K562 (cell line): Measurements from ENCODE around the gene MKLN1. TPM values are rescaled to one million over a fixed set of nuclear protein-coding genes. Genes with fewer than 3 reads are reported as not detected.

Experiments used
- ATAC-seq: fragments of 200-7000 bp; cut with Tn5 transposase; 3 replicates; pipeline ENCODE4 v1.9.1; 2020; ENCODE audit warnings: moderate library complexity
- BruUV-seq: library from RNA; stranded (reverse); fragments of 400-500 nt; replicated peaks from 2 replicates; lab custom pipeline; 2021; lab: Mats Ljungman, UMichigan
- CTCF ChIA-PET: fragments of 300-600 bp; formaldehyde crosslinking; extraction: SDS; loops from one replicate; lab custom pipeline; 2021; ENCODE audit warnings: low intra/inter-chr PET ratio; lab: Yijun Ruan, JAX
- POLR2A ChIA-PET: fragments of 300-600, 350-650 bp; sonication (Branson Sonifier 250); formaldehyde crosslinking; extraction: SDS; loops from one replicate; lab custom pipeline; 2021; ENCODE audit warnings: antibody characterized with exemption, inconsistent platforms; lab: Yijun Ruan, JAX
- DNase-seq, 4 experiments: peaks; one replicate each; pipeline versions ENCODE4 v3.0.0 to v3.0.0-alpha.2; 2011 to 2018; ENCODE audit warnings: low spot score in 3 of 4, mixed read lengths in 3 of 4; ENCODE audit errors: extremely low read depth in 1 of 4
- FAIRE-seq: peaks from 2 replicates; lab custom pipeline; 2011; peaks lifted over from hg19 to GRCh38; lab: Jason Lieb, UNC
- H2AFZ ChIP-seq: 2 replicates; pipeline ENCODE4 v1.6.0; 2011; ENCODE audit warnings: low read depth, low read length, control low read depth, inconsistent platforms
- H3K27ac ChIP-seq: fragments of 200-600 bp; 3 replicates; pipeline ENCODE4 v1.8.0; 2011; ENCODE audit warnings: low read depth, mild to moderate bottlenecking, control low read depth, inconsistent platforms, low read length, moderate library complexity, mixed read lengths; ENCODE audit errors: extremely low read depth
- H3K27me3 ChIP-seq, 2 experiments: fragments of 300-600 bp in 1 of 2; 2 replicates in 1 of 2; 3 replicates in 1 of 2; pipeline versions ENCODE4 v1.6.0 to v1.8.0; 2011; ENCODE audit warnings: inconsistent platforms in 2 of 2, low read length in 2 of 2, mild to moderate bottlenecking in 1 of 2, mixed read lengths in 1 of 2, moderate library complexity in 1 of 2; ENCODE audit not compliant: control insufficient read depth in 2 of 2, insufficient read depth in 2 of 2
- H3K36me3 ChIP-seq: fragments of 300-600 bp; 3 replicates; pipeline ENCODE4 v1.8.0; 2011; ENCODE audit warnings: mild to moderate bottlenecking, low read length, inconsistent platforms; ENCODE audit not compliant: control insufficient read depth, insufficient read depth
- H3K4me1 ChIP-seq, 2 experiments: fragments of 200-600 bp in 1 of 2; replicated peaks in 1 of 2; 2 replicates in 1 of 2; 3 replicates in 1 of 2; pipeline versions ENCODE4 v1.5.1 to v1.8.0; 2011; ENCODE audit warnings: inconsistent platforms in 2 of 2, low read length in 2 of 2, mild to moderate bottlenecking in 1 of 2, mixed read lengths in 1 of 2, moderate library complexity in 1 of 2; ENCODE audit not compliant: control insufficient read depth in 2 of 2, insufficient read depth in 2 of 2
- H3K4me2 ChIP-seq: 2 replicates; pipeline ENCODE4 v1.6.1; 2011; ENCODE audit warnings: low read length, control low read depth, inconsistent platforms, mixed read lengths; ENCODE audit not compliant: insufficient read depth
- H3K4me3 ChIP-seq: fragments of 200-600 bp; sonication (generic), shearing (Covaris generic); 2 replicates; pipeline ENCODE4 v1.5.1; 2016; ENCODE audit warnings: control low read depth, inconsistent platforms
- H3K79me2 ChIP-seq: fragments of 200-600 bp; 3 replicates; pipeline ENCODE4 v1.8.0; 2011; ENCODE audit warnings: low read length, inconsistent platforms; ENCODE audit not compliant: control insufficient read depth, insufficient read depth
- H3K9ac ChIP-seq, 2 experiments: 2 replicates each; pipeline versions ENCODE4 v1.6.0 to v1.6.1; 2011; ENCODE audit warnings: low read depth in 2 of 2, low read length in 2 of 2, control low read depth in 1 of 2, inconsistent platforms in 1 of 2, mild to moderate bottlenecking in 1 of 2, mixed read lengths in 1 of 2; ENCODE audit not compliant: insufficient read depth in 1 of 2
- H3K9me1 ChIP-seq: one replicate; pipeline ENCODE4 v1.6.0; 2011; ENCODE audit warnings: inconsistent platforms, mild to moderate bottlenecking, low read length, moderate library complexity; ENCODE audit not compliant: control insufficient read depth, insufficient read depth
- H3K9me3 ChIP-seq: replicated peaks from 2 replicates; pipeline ENCODE4 v1.5.1; 2011; ENCODE audit warnings: low read depth, low read length, inconsistent platforms; ENCODE audit not compliant: control insufficient read depth, insufficient read depth
- H4K20me1 ChIP-seq: replicated peaks from 2 replicates; pipeline ENCODE4 v1.6.1; 2011; ENCODE audit warnings: low read length, inconsistent platforms, mixed read lengths; ENCODE audit not compliant: control insufficient read depth, insufficient read depth
- BRD9 ChIP-seq: fragments of 450-650 bp; IDR thresholded peaks from 2 replicates; pipeline ENCODE4 v1.6.1; 2018; ENCODE audit warnings: low read depth; ENCODE audit not compliant: partially characterized antibody
- C11orf30 ChIP-seq: fragments of 450-650 bp; IDR thresholded peaks from 2 replicates; pipeline ENCODE4 v1.6.1; 2016; ENCODE audit warnings: low read depth, mild to moderate bottlenecking
- HMGN3 ChIP-seq: IDR thresholded peaks from 2 replicates; pipeline ENCODE4 v1.6.1; 2011; ENCODE audit warnings: borderline replicate concordance, low read depth, mild to moderate bottlenecking, mixed read lengths, low read length; ENCODE audit not compliant: insufficient read length; ENCODE audit errors: extremely low read depth
- LEF1 ChIP-seq: fragments of 450-650 bp; IDR thresholded peaks from 2 replicates; pipeline ENCODE4 v1.6.1; 2016; ENCODE audit warnings: mild to moderate bottlenecking
- MTF1 ChIP-seq: fragments of 250-450 bp; sonication (Bioruptor Pico); IDR thresholded peaks from 2 replicates; pipeline ENCODE4 v1.9.0; 2021; ENCODE audit warnings: moderate library complexity, mild to moderate bottlenecking, inconsistent platforms, borderline replicate concordance
- PHB ChIP-seq: fragments of 250-450 bp; sonication (Bioruptor Pico); IDR thresholded peaks from 2 replicates; pipeline ENCODE4 v1.5.0; 2021
- RAD21 ChIP-seq, 2 experiments: fragments of 250-450 bp in 1 of 2; fragments of 450-650 bp in 1 of 2; sonication (Bioruptor Pico) in 1 of 2; formaldehyde crosslinking in 1 of 2; IDR thresholded peaks in 1 of 2; conservative IDR thresholded peaks in 1 of 2; 2 replicates each; pipeline versions ENCODE4 v1.4.0 to v1.8.0; 2020 to 2022; ENCODE audit warnings: mild to moderate bottlenecking in 2 of 2, moderate library complexity in 1 of 2
- SAFB ChIP-seq: fragments of 200-400 bp; formaldehyde crosslinking; IDR thresholded peaks from 2 replicates; pipeline ENCODE4 v1.6.1; 2017; ENCODE audit warnings: low read depth, low read length, borderline replicate concordance
- STAT5A ChIP-seq: IDR thresholded peaks from 2 replicates; pipeline ENCODE4 v1.6.1; 2012; ENCODE audit warnings: low read length, inconsistent platforms, borderline replicate concordance
- TAF7 ChIP-seq: fragments of 450-650 bp; IDR thresholded peaks from 2 replicates; pipeline ENCODE4 v1.6.1; 2016; ENCODE audit warnings: missing genetic modification characterization, missing compliant biosample characterization
- ZNF586 ChIP-seq: fragments of 450-650 bp; formaldehyde crosslinking; conservative IDR thresholded peaks from 2 replicates; pipeline ENCODE4 v1.4.0; 2020; ENCODE audit warnings: mild to moderate bottlenecking, moderate library complexity
- WGBS: fragments of 100-300 bp; shearing (Covaris generic); methylation state at CpG from one replicate; pipeline ENCODE4 v1.1.6; 2016; ENCODE audit warnings: low coverage, mixed read lengths; ENCODE audit not compliant: insufficient coverage; ENCODE audit errors: missing lambda C conversion rate; 5-methylcytosine and 5-hydroxymethylcytosine counted together
- in situ Hi-C: fragments of 300-500 bp; cut with MboI; formaldehyde crosslinking; loops from 4 replicates; pipeline ENCODE4 v1.15.0; 2018; ENCODE audit warnings: inconsistent platforms, mixed read lengths
- intact Hi-C: fragments of 100-400 bp; cut with micrococcal nuclease; formaldehyde crosslinking; loops from 2 replicates; pipeline ENCODE4 v1.14.2; 2022
- polyA plus RNA-seq, 8 experiments: library from polyadenylated mRNA; depleted of rRNA in 4 of 8; stranded (reverse) in 5 of 8; unstranded in 3 of 8; fragments of >200 nt; fragmentation: Nextera tagmentation in 2 of 8; fragmentation: Illumina TruSeq in 1 of 8; extraction: Ambion mirVana in 2 of 8; extraction: Trizol in 1 of 8; gene quantifications; 2 replicates each; pipeline versions ENCODE4 v1.2.1 to v1.2.3, GENCODE V29; 2011 to 2014; ENCODE audit warnings: inconsistent platforms in 1 of 8, missing spikeins in 1 of 8
- total RNA-seq, 7 experiments: library from RNA; depleted of rRNA in 6 of 7; stranded (reverse); fragments of >200 nt in 6 of 7; fragmentation: Illumina TruSeq in 2 of 7; extraction: Trizol in 2 of 7; gene quantifications; 2 replicates each; pipeline versions ENCODE4 v1.2.1 to v1.2.3, GENCODE V29; 2011 to 2021; ENCODE audit warnings: low replicate concordance in 1 of 7
- TF ChIP-seq, protein P1 (sequence below), 3 experiments: IDR thresholded peaks in 2 of 3; conservative IDR thresholded peaks in 1 of 3; 2 replicates each; pipeline ENCODE4 v1.5.1; 2011 to 2012; ENCODE audit warnings: low read length in 3 of 3, mild to moderate bottlenecking in 3 of 3, control low read depth in 2 of 3, improper control_type of control experiment in 1 of 3, inconsistent platforms in 1 of 3, low read depth in 1 of 3, mixed read lengths in 1 of 3, moderate library complexity in 1 of 3; ENCODE audit not compliant: insufficient read depth in 2 of 3
- TF ChIP-seq, protein P2 (sequence below): fragments of 450-650 bp; formaldehyde crosslinking; IDR thresholded peaks from 2 replicates; pipeline ENCODE4 v1.4.0; 2020; ENCODE audit warnings: mild to moderate bottlenecking, moderate library complexity
- TF ChIP-seq, protein P3 (sequence below): fragments of 450-650 bp; IDR thresholded peaks from one replicate; pipeline ENCODE4 v1.6.1; 2018; ENCODE audit warnings: mild to moderate bottlenecking, moderate library complexity; ENCODE audit not compliant: partially characterized antibody
- TF ChIP-seq, protein P4 (sequence below), 2 experiments: IDR thresholded peaks; 2 replicates each; pipeline ENCODE4 v1.6.1; 2011; ENCODE audit warnings: borderline replicate concordance in 1 of 2, control low read depth in 1 of 2, low read depth in 1 of 2, low read length in 1 of 2, mild to moderate bottlenecking in 1 of 2, mixed read lengths in 1 of 2, moderate library complexity in 1 of 2; ENCODE audit not compliant: insufficient read depth in 1 of 2, insufficient read length in 1 of 2, poor library complexity in 1 of 2, severe bottlenecking in 1 of 2; ENCODE audit errors: extremely low read depth in 1 of 2

Gene MKLN1
- total and polyA plus RNA-seq, 9 of the 15 experiments (the other 6 are each of a cell fraction or from before 2014, with no cell fraction given) = 18.6 to 80.4 (median 56.0) TPM

DNA sequence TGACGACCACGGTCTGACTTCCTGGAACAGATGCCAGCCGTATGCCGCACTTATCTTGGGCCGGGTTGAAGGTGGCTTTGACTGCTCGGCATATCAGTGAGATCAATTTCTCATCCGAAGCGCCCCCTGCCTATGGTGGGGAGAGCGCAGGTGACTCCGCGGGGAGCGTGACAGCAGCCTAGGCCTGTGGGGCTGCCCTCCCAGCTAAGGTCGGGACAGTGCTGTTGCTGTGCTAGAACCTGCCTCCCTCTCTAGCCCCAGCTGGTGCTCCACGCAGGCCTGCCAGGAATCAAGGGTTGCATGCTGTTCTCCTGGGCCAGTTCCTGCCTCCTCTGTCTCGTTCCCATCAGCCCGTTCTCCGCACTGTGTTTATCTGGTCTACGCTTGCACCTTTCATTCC, 178.9 kb downstream of the MKLN1 start:
- H3K4me2 ChIP-seq = no peak overlapping the region
- intact Hi-C loops = loop anchor here (5.0 kb wide), 1 partner anchor 629 kb away; no protein-coding TSS in a partner anchor
- H3K79me2 ChIP-seq = no peaks in the 10 kb centered on the region
- ChIA-PET CTCF (interaction anchor here (1.1 to 2.1 kb wide), 2 partner anchors 147 to 148 kb away, joined by 5 to 31 read pairs; no protein-coding TSS in a partner anchor), POLR2A (no interaction called here)
- H3K4me3 ChIP-seq = no peak overlapping the region
- ATAC-seq = peak; percentile 28
- no peak overlapping the region for H3K27ac ChIP-seq
- 13% methylated on average over 18 of the region's 18 CpGs for WGBS
- peaks cover 2 to 12% of the 10 kb centered on the region in 2 experiments; a peak in 2 of 5 replicates for H3K4me1 ChIP-seq
- DNase-seq = peak in 3 of 4 experiments; percentile 30 to 52 (median 39)
- peak overlapping the region in 1 of 2 experiments; percentile 63; a peak in 1 of 4 replicates for H3K9ac ChIP-seq
- peaks cover 39% of the 10 kb centered on the region for H4K20me1 ChIP-seq
- H3K36me3 ChIP-seq = no peaks in the 10 kb centered on the region
- no peak for FAIRE-seq
- no peak overlapping the region for H2AFZ ChIP-seq
- H3K9me3 ChIP-seq = no peaks in the 10 kb centered on the region
- in situ Hi-C loops = loop anchor here (10.0 kb wide), 1 partner anchor 148 kb away; no protein-coding TSS in a partner anchor
- peaks cover 4% of the 10 kb centered on the region for H3K9me1 ChIP-seq
- no TSS peak for BruUV-seq
- peaks cover 40 to 59% of the 10 kb centered on the region in 2 experiments for H3K27me3 ChIP-seq
- TF ChIP-seq C11orf30 (no peak), SAFB (no peak), BRD9 (no peak), MTF1 (CRISPR knock-in tag) (no peak), PHB (no peak), ZNF586 (CRISPR knock-in tag) (no peak), RAD21 (CRISPR knock-in tag; conservative IDR thresholded peaks at IDR 0.05 in 1 of 2, IDR thresholded peaks at IDR 0.05 in 1 of 2) (peak in 1 of 2 experiments; percentile 27; a peak in 2 of 4 replicates), HMGN3 (no peak), TAF7 (tag) (no peak), STAT5A (no peak), LEF1 (no peak)
- TF ChIP-seq, protein P1, sequence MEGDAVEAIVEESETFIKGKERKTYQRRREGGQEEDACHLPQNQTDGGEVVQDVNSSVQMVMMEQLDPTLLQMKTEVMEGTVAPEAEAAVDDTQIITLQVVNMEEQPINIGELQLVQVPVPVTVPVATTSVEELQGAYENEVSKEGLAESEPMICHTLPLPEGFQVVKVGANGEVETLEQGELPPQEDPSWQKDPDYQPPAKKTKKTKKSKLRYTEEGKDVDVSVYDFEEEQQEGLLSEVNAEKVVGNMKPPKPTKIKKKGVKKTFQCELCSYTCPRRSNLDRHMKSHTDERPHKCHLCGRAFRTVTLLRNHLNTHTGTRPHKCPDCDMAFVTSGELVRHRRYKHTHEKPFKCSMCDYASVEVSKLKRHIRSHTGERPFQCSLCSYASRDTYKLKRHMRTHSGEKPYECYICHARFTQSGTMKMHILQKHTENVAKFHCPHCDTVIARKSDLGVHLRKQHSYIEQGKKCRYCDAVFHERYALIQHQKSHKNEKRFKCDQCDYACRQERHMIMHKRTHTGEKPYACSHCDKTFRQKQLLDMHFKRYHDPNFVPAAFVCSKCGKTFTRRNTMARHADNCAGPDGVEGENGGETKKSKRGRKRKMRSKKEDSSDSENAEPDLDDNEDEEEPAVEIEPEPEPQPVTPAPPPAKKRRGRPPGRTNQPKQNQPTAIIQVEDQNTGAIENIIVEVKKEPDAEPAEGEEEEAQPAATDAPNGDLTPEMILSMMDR (IDR thresholded peaks at IDR 0.05 in 2 of 3, conservative IDR thresholded peaks at IDR 0.05 in 1 of 3; ENCODE audit: insufficient read depth in 2 of 3, low read depth in 1 of 3, low read length in 3 of 3) = peak; percentile 22 to 44 (median 33); a peak in 3 of 6 replicates
- TF ChIP-seq, protein P2, sequence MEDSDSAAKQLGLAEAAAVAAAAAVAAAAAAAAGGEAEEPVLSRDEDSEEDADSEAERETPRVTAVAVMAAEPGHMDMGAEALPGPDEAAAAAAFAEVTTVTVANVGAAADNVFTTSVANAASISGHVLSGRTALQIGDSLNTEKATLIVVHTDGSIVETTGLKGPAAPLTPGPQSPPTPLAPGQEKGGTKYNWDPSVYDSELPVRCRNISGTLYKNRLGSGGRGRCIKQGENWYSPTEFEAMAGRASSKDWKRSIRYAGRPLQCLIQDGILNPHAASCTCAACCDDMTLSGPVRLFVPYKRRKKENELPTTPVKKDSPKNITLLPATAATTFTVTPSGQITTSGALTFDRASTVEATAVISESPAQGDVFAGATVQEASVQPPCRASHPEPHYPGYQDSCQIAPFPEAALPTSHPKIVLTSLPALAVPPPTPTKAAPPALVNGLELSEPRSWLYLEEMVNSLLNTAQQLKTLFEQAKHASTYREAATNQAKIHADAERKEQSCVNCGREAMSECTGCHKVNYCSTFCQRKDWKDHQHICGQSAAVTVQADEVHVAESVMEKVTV (CRISPR knock-in tag) = no peak
- TF ChIP-seq, protein P3, sequence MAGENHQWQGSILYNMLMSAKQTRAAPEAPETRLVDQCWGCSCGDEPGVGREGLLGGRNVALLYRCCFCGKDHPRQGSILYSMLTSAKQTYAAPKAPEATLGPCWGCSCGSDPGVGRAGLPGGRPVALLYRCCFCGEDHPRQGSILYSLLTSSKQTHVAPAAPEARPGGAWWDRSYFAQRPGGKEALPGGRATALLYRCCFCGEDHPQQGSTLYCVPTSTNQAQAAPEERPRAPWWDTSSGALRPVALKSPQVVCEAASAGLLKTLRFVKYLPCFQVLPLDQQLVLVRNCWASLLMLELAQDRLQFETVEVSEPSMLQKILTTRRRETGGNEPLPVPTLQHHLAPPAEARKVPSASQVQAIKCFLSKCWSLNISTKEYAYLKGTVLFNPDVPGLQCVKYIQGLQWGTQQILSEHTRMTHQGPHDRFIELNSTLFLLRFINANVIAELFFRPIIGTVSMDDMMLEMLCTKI = no peak
- TF ChIP-seq, protein P4, sequence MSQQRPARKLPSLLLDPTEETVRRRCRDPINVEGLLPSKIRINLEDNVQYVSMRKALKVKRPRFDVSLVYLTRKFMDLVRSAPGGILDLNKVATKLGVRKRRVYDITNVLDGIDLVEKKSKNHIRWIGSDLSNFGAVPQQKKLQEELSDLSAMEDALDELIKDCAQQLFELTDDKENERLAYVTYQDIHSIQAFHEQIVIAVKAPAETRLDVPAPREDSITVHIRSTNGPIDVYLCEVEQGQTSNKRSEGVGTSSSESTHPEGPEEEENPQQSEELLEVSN (IDR thresholded peaks at IDR 0.05; ENCODE audit: borderline replicate concordance in 1 of 2, extremely low read depth in 1 of 2, insufficient read depth in 1 of 2, insufficient read length in 1 of 2, low read depth in 1 of 2, low read length in 1 of 2, poor library complexity in 1 of 2, severe bottlenecking in 1 of 2) = no peak
